Activated T-cell treated with anti-CD3 and anti-CD28 coated beads, Interleukin-2, amount 50 U/mL, for 24 hours (primary cell): ENCODE results near the gene ZNF559.
A peak's percentile ranks its signal among the peaks of the same experiment; 100 is the strongest.
"Not testable (repeated sequence)": the region's sequence is repeated elsewhere in the genome, so short reads cannot be mapped to it uniquely, and the experiment has no call there.

Experiments
- DNase-seq: peaks from one replicate; pipeline ENCODE4 v3.0.0-alpha.2; 2020
- H3K27ac Mint-ChIP-seq: 2 replicates; pipeline ENCODE4 v1.8.0; 2020; ENCODE audit warnings: mild to moderate bottlenecking, mixed read lengths
- H3K27me3 Mint-ChIP-seq: 2 replicates; pipeline ENCODE4 v1.8.0; 2020; ENCODE audit warnings: mixed read lengths
- H3K36me3 Mint-ChIP-seq: 2 replicates; pipeline ENCODE4 v1.8.0; 2020; ENCODE audit warnings: low read depth, mixed read lengths
- H3K4me1 Mint-ChIP-seq: 2 replicates; pipeline ENCODE4 v1.8.0; 2020; ENCODE audit warnings: low read depth, mixed read lengths
- H3K4me3 Mint-ChIP-seq: 2 replicates; pipeline ENCODE4 v1.8.0; 2020; ENCODE audit warnings: mild to moderate bottlenecking, moderate library complexity, mixed read lengths
- H3K9me3 Mint-ChIP-seq: 2 replicates; pipeline ENCODE4 v1.8.0; 2020; ENCODE audit warnings: mixed read lengths

The ZNF559 gene

GRCh38 chr19:9323919-9324583, at the start of gene ZNF559:
Gene ZNF559, plus strand, starts transcription at chr19:9324179. Its CDS starts 14,371 bp downstream, at chr19:9338550.
- peak; percentile 98 for DNase-seq
- H3K4me3 Mint-ChIP-seq, result peak within 1 kb of the TSS; percentile 85
- peaks cover 31% of the 10 kb centered on the region for H3K4me1 Mint-ChIP-seq
- H3K27me3 Mint-ChIP-seq, result no peaks in the 10 kb centered on the region
- peaks cover 60% of the 10 kb centered on the region for H3K36me3 Mint-ChIP-seq
- peaks cover 41% of the 10 kb centered on the region for H3K9me3 Mint-ChIP-seq
- H3K27ac Mint-ChIP-seq, result peak within 1 kb of the TSS; percentile 96

- H3K27ac Mint-ChIP-seq, result not testable (repeated sequence)
- peak; percentile 69 for DNase-seq
These were observed 40.5 kb upstream of the ZNF559 start for GRCh38 chr19:9283485-9283884.

GRCh38 chr19:9289231-9289884, 34.6 kb upstream of the ZNF559 start:
- Mint-ChIP-seq H3K36me3 (peaks cover 65% of the 10 kb centered on the region), H3K4me3 (no peak overlapping the region), H3K27me3 (no peaks in the 10 kb centered on the region), H3K9me3 (peaks cover 49% of the 10 kb centered on the region), H3K27ac (no peak overlapping the region), H3K4me1 (peaks cover 1% of the 10 kb centered on the region)
- DNase-seq, result no peak

More at GRCh38 chr19:9283485-9283884, 40.5 kb upstream of the ZNF559 start:
- H3K4me1 Mint-ChIP-seq, H3K27me3 Mint-ChIP-seq: not testable (repeated sequence)
- Mint-ChIP-seq H3K4me3 (peak overlapping the region; percentile 64), H3K9me3 (peaks cover 45% of the 10 kb centered on the region), H3K36me3 (peaks cover 26% of the 10 kb centered on the region)

GRCh38 chr19:9295411-9295849, 28.5 kb upstream of the ZNF559 start:
- H3K9me3 Mint-ChIP-seq, result peaks cover 61% of the 10 kb centered on the region
- DNase-seq, result no peak
- H3K27ac Mint-ChIP-seq, result no peak overlapping the region
- H3K4me1 Mint-ChIP-seq, result no peaks in the 10 kb centered on the region
- H3K36me3 Mint-ChIP-seq, result peaks cover 93% of the 10 kb centered on the region
- no peak overlapping the region for H3K4me3 Mint-ChIP-seq
- H3K27me3 Mint-ChIP-seq, result no peaks in the 10 kb centered on the region

- Mint-ChIP-seq H3K27me3 (no peaks in the 10 kb centered on the region), H3K4me3 (no peak overlapping the region), H3K4me1 (no peaks in the 10 kb centered on the region), H3K27ac (no peak overlapping the region), H3K36me3 (peaks cover 96% of the 10 kb centered on the region), H3K9me3 (peaks cover 65% of the 10 kb centered on the region)
- no peak for DNase-seq
These were observed 27.6 kb upstream of the ZNF559 start for GRCh38 chr19:9296336-9296735.

- Mint-ChIP-seq H3K27ac (no peak overlapping the region), H3K4me3 (no peak overlapping the region), H3K9me3 (peaks cover 30% of the 10 kb centered on the region), H3K27me3 (no peaks in the 10 kb centered on the region), H3K36me3 (peaks cover 69% of the 10 kb centered on the region), H3K4me1 (peaks cover 25% of the 10 kb centered on the region)
- DNase-seq, result no peak
These were observed 17.5 kb upstream of the ZNF559 start for GRCh38 chr19:9306443-9306842.

GRCh38 chr19:9308091-9308770, 15.7 kb upstream of the ZNF559 start:
- H3K27me3 Mint-ChIP-seq, result no peaks in the 10 kb centered on the region
- H3K9me3 Mint-ChIP-seq, result peaks cover 18% of the 10 kb centered on the region
- H3K4me3 Mint-ChIP-seq, result peak overlapping the region; percentile 91
- peak overlapping the region; percentile 99 for H3K27ac Mint-ChIP-seq
- DNase-seq, result no peak
- H3K36me3 Mint-ChIP-seq, result peaks cover 51% of the 10 kb centered on the region
- peaks cover 27% of the 10 kb centered on the region for H3K4me1 Mint-ChIP-seq

- peaks cover 27% of the 10 kb centered on the region for H3K4me1 Mint-ChIP-seq
- H3K36me3 Mint-ChIP-seq, result peaks cover 44% of the 10 kb centered on the region
- H3K4me3 Mint-ChIP-seq, result peak within 1 kb of the TSS; percentile 91
- peaks cover 17% of the 10 kb centered on the region for H3K9me3 Mint-ChIP-seq
- DNase-seq, result peak; percentile 98
- peak within 1 kb of the TSS; percentile 99 for H3K27ac Mint-ChIP-seq
- no peaks in the 10 kb centered on the region for H3K27me3 Mint-ChIP-seq
These were observed 14.6 kb upstream of the ZNF559 start, which contains the start of gene ZNF699 for GRCh38 chr19:9309139-9309973. Gene ZNF699, minus strand, starts transcription at chr19:9309838. Its CDS starts 4,719 bp downstream, at chr19:9305119.

GRCh38 chr19:9309974-9310446, 14.0 kb upstream of the ZNF559 start:
- Mint-ChIP-seq H3K27ac (peak overlapping the region; percentile 99), H3K27me3 (no peaks in the 10 kb centered on the region), H3K4me1 (peaks cover 27% of the 10 kb centered on the region), H3K36me3 (peaks cover 38% of the 10 kb centered on the region), H3K9me3 (peaks cover 18% of the 10 kb centered on the region), H3K4me3 (peak overlapping the region; percentile 91)
- DNase-seq, result no peak

GRCh38 chr19:9313756-9314155, 10.2 kb upstream of the ZNF559 start:
- H3K27ac Mint-ChIP-seq, result no peak overlapping the region
- no peak for DNase-seq
- H3K4me1 Mint-ChIP-seq, result peaks cover 11% of the 10 kb centered on the region
- peaks cover 16% of the 10 kb centered on the region for H3K36me3 Mint-ChIP-seq
- no peak overlapping the region for H3K4me3 Mint-ChIP-seq
- H3K9me3 Mint-ChIP-seq, result peaks cover 18% of the 10 kb centered on the region
- no peaks in the 10 kb centered on the region for H3K27me3 Mint-ChIP-seq

GRCh38 chr19:9321338-9321737, 2.6 kb upstream of the ZNF559 start:
- DNase-seq, result no peak
- H3K4me1 Mint-ChIP-seq, result peaks cover 26% of the 10 kb centered on the region
- H3K9me3 Mint-ChIP-seq, result peaks cover 30% of the 10 kb centered on the region
- peaks cover 36% of the 10 kb centered on the region for H3K36me3 Mint-ChIP-seq
- H3K27me3 Mint-ChIP-seq, result no peaks in the 10 kb centered on the region
- H3K27ac Mint-ChIP-seq, result no peak overlapping the region
- no peak overlapping the region for H3K4me3 Mint-ChIP-seq

GRCh38 chr19:9321756-9322155, 2.2 kb upstream of the ZNF559 start:
- H3K9me3 Mint-ChIP-seq, result peaks cover 31% of the 10 kb centered on the region
- DNase-seq, result not testable (repeated sequence)

GRCh38 chr19:9322201-9322600, 1.8 kb upstream of the ZNF559 start:
- H3K36me3 Mint-ChIP-seq, result peaks cover 42% of the 10 kb centered on the region
- H3K4me3 Mint-ChIP-seq, H3K27me3 Mint-ChIP-seq, DNase-seq, H3K27ac Mint-ChIP-seq: not testable (repeated sequence)
- H3K9me3 Mint-ChIP-seq, result peaks cover 31% of the 10 kb centered on the region
- peaks cover 27% of the 10 kb centered on the region for H3K4me1 Mint-ChIP-seq

More at GRCh38 chr19:9321756-9322155, 2.2 kb upstream of the ZNF559 start:
- H3K27me3 Mint-ChIP-seq, H3K27ac Mint-ChIP-seq, H3K4me3 Mint-ChIP-seq: not testable (repeated sequence)
- H3K4me1 Mint-ChIP-seq, result peaks cover 27% of the 10 kb centered on the region
- peaks cover 38% of the 10 kb centered on the region for H3K36me3 Mint-ChIP-seq

GRCh38 chr19:9323557-9323918, 441 bp upstream of the ZNF559 start:
- Mint-ChIP-seq H3K27ac (peak overlapping the region; percentile 96), H3K36me3 (peaks cover 55% of the 10 kb centered on the region), H3K27me3 (no peaks in the 10 kb centered on the region), H3K4me1 (peaks cover 31% of the 10 kb centered on the region), H3K9me3 (peaks cover 37% of the 10 kb centered on the region), H3K4me3 (peak overlapping the region; percentile 85)
- no peak for DNase-seq
